Sciatic nerve (tissue), 2 donors: ENCODE results near the gene WWOX. TPM values are rescaled to one million over a fixed set of nuclear protein-coding genes. Genes with fewer than 3 reads are reported as not detected.

ENCODE experiments used
- ATAC-seq: fragments of 200-7000 bp; cut with Tn5 transposase; one replicate; pipeline ENCODE4 v1.9.1; 2020; ENCODE audit warnings: mild to moderate bottlenecking, moderate library complexity
- DNase-seq: peaks from one replicate; pipeline ENCODE4 v3.0.0-alpha.2; 2020; ENCODE audit warnings: low spot score
- intact Hi-C: fragments of 100-400 bp; cut with DNase I; formaldehyde crosslinking; loops from one replicate; pipeline ENCODE4 v1.14.2; 2022
- total RNA-seq: library from RNA; stranded (reverse); fragmentation: NEBNext Ultra II Directional; extraction: Animal tissue kit (Norgen Biotek cat#: 25700); gene quantifications from one replicate; pipeline ENCODE4 v1.2.1, GENCODE V29; 2021
- donor health status: DM: no; HTN: no; CAD: no.
- donor health status: DM: no; HTN: no; CAD: no.

The WWOX gene
- total RNA-seq, 1 donor from 2014 or later: 30.7 TPM

DNA sequence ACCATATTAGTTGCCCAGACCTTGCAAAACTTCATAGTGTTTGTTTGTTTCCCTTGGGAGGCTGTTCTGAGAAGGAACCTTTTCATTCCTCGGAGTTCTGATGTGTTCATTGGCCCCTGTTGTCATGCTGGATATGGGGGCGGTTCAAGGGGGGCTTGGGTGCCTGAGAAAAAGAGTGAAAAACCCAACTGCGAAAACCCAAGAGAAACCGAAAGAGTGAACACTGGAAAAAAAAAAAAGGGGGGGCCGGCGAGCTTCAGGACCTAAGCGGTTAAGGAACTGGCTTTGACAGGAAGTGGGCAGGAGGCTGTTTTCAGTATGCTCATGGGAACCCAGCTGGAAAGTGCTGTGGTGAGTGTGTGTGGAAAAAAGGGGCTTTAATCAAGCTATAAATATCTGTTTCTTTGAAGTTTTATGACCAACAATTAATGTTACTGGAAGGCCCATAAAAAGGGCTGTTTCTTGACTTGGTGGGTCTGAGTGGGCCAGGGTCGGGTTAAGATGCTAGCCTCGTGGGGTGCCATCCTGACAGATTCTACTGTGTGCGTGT lies 990.4 kb downstream of the WWOX start:
- no peak for DNase-seq
- peak; percentile 83 for ATAC-seq

DNA sequence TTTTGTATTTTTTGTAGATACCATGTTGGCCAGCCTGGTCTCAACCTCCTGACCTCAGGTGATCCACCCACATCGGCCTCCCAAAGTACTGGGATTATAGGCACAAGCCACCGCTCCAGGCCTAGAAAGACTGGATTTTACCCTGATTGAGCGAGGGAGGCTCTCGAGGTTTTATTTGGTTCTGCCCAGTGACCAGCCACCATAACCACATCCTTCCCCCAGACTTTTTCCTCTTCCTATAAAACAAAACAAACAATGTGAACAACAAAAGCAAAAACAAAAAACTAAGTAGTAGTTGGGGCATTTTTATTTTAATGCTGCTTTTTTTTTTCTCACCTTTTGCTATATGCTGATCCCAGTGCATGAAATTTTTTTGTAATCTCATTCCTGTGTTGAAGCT lies 991.5 kb downstream of the WWOX start:
- intact Hi-C loops: no loop called here
- DNase-seq (no peak), ATAC-seq (no peak)

More for the DNA sequence above, 990.4 kb downstream of the WWOX start:
- intact Hi-C loops: no loop called here

DNA sequence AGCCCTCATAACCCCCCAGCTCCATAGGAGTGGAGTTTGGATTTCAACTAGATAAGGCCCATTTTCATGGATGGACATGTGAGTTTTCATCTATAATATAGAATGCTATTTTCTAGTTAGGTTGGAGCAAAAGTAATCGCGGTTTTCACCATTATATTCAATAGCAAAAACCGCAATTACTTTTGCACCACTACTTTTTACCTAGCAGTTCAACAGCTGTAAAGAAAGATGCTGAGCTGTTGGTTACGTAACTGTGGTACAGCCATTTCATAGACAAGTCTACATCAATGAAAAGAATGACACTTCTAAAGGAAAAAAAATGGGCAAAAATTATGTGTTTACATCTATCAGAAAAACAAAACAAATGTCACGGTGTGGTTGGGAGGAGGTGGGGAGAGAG lies 993.4 kb downstream of the WWOX start:
- ATAC-seq (no peak), DNase-seq (no peak)
- intact Hi-C loops: no loop called here

DNA sequence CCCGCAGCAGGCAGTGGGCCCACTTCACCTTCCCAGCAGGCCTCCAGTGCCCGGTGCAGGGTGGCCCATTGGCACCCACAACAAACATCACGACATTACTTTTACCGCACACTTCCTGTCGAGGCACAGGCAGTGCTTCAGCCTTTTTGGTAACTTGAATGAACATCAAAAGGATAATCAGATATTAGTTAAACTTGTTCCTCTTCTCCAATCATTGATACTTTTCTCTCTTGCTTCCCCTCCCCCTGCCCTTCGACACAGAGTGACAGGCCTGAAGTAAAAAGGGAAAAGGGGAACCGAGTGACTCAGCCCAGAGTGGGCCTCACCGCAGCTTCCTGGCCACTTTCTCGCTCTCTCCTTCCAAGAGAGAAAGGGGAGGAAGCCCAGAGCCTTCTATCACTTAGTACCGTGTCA lies 994.1 kb downstream of the WWOX start:
- DNase-seq (no peak), ATAC-seq (peak; percentile 39)
- intact Hi-C loops: no loop called here

DNA sequence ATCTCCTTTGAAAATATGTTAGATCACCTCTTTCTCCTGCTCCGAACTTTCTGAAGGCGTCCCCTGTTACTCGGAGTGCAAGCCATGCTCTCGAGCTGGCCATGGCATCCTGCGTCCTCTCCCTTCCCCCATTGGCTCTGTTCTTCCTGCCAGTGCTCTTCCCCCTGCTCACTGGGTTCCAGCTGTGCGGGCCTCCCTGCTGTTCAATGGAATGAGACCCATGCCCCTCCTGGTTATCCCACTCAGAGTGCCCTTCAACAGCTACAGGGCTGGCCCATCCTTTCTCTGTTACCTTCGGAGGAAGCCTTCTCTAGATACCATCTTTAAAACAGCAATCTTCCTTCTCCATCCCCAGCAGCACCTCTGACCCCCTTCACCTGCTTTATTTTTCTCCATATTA lies 996.8 kb downstream of the WWOX start:
- ATAC-seq: no peak
- no peak for DNase-seq
- intact Hi-C loops: no loop called here

DNA sequence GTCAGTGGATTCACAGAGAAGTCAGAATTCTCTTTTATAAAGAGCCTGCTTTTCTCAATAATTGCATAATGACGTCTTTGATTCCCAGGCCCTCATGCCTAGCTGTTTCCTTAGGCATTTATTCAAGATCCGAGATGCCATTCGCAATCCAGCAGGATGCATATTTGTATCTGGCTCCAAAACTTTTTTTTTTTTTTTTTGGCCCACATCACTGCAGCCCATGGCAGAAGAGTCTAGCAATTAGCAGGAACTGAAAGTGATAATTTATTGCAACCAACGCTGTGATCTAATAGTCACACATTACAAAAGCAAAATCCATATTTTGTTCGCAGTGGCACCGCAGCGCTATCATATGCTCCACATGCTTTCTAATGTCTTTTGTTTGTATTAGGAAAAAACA lies 997.7 kb downstream of the WWOX start:
- ATAC-seq (peak; percentile 57), DNase-seq (no peak)
- intact Hi-C loops: no loop called here

DNA sequence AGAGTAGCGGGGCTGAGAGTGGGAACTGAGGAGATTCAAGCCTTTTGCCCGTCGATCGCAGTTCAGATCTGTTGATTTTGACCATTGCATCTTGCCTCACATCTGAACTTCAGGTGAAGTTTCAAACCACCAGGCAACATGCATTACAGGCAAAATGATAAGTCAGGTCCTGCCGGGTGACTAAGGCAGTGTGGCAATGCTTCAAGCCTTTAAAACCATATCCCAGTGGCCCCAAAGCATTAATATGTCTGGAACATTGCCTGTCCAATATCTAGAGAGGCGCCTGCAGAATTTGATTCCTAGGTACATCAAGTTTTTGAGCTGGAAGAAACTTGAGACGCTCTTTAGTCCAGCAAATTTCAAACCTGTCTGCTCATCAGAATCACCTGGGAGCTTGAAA lies 998.3 kb downstream of the WWOX start:
- intact Hi-C loops: no loop called here
- ATAC-seq (peak; percentile 32), DNase-seq (no peak)

DNA sequence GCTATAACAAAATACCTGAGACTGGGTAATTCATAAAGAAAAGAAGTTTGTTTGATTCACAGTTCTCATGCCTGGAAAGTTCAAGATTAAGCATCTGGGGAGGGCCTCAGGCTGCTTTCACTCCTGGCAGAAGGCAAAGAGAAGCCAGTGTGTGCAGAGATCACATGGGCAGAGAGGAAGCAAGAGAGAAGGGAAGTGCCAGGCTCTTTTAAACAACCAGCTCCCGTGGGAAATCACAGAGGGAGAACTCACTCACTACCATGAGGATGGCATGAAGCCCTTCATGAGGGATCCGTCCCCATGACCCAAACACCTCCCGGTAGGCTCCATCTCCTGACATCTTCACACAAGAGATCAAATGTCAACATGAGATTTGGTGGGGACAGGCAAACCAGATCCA lies 999.5 kb downstream of the WWOX start:
- intact Hi-C loops: no loop called here
- ATAC-seq: peak; percentile 21
- no peak for DNase-seq

DNA sequence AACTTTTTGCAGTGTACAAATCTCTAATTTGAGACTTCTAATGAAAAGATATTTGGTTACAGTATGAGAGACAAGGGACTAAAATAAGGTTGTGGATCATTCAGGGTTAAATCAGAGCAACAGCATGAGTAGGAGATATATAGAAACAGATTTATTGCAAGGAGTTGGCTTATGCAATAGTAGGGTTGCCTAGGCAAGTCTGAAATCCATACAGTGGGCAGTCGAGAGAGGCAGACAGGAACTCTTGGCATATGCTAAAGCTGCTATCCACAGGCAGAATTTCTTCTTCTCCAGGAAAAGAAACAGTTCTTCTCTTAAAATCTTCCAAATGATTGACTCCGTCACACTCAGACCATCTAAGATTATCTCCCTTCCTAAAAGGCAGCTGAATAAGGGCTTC lies 1000.3 kb downstream of the WWOX start:
- intact Hi-C loops: no loop called here
- no peak for DNase-seq
- no peak for ATAC-seq

DNA sequence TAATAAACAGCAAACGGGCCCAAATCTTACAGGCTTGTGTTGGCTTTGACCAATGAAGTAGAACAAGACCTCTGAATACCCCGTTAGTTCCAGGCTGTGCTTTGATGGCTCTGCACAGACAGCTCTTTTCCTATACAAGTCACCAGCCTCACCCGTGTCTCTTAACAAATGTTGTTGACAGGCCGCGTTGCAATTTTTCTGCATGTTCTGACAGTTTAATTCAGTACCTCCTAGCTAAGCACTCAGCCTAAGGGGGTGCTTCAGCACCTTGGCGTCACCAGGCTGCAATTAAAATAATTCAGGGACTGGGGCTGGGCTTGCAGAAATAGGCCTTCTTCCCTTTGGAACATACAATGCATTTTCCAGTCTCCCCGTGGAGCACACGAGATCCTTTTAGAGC lies 1001.0 kb downstream of the WWOX start:
- ATAC-seq (no peak), DNase-seq (no peak)
- intact Hi-C loops: no loop called here

DNA sequence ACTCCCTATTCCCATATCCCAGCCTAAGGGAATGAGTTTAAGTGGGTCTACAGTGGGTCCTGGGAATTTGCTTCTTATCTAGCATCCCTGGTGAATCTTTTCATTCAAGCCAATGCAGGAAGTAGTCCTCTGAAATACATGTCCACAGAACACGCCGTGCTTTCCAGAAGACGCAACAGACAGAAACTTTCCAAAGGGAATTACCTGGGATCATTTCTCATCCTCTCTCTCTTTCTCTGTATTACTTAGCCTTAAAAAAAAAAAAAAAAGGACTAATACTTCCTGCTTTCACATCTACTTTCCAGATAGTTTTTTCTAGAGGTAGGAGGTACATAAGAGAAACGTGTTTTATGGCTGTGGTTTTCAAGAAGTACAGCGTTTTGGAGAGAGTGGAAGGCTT lies 1002.0 kb downstream of the WWOX start:
- ATAC-seq: no peak
- intact Hi-C loops: no loop called here
- no peak for DNase-seq

DNA sequence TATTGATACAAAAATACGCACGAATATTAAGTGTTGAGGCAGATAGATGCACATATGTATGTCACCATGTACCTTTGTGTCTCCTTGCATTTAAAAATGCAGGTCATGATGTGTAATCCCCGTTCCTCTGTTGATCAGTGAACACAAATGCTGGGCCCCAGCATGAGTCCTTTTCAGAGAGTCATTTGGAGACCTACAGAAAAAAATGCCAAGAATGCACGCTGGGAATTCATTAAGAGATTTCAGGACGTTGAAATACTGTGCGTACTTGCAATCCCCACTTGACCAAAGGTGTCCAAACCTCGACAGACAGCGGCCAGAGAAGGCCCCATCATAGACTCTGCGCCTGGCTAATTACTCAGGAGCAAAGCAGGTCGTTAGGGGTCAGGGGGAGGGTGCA lies 1005.1 kb downstream of the WWOX start:
- no peak for DNase-seq
- intact Hi-C loops: no loop called here
- ATAC-seq: no peak

DNA sequence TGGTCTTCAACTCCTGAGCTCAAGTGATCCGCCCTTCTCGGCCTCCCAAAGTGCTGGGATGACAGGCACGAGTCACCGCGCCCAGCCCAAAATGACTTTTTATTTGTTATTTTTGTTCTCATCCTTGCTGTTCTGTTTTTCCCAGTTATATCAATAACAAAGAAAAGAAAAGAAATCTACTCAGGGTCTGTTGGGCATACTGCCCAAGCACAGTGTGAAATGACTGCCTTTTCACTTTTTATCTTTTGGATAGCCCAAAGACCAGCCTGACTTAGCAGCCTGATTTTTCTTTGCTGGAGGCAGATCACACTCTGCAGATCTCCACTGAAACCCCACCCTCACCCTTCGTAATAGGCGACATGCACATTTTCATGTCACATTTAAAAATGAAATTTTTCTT lies 1007.8 kb downstream of the WWOX start:
- no peak for DNase-seq
- no peak for ATAC-seq
- intact Hi-C loops: no loop called here

DNA sequence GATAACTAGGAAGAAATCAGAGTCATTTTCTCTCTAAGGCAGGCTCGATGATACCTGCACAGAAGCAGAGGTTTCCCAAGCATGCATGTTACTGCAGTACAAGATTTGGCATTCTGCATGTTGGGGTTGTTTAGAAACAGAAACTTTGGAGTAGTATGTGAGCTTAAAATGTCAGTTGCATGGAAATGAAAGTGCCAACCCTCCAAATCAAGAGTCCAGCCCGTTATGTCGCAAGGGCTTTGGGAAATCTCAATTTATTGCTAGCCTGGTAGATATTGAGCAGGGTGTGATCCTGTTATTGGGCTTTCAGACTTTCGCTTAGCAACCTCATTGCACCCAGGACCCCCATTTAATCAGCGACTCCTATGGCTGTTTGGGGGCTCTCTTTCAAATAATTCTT lies 1010.3 kb downstream of the WWOX start:
- no peak for DNase-seq
- intact Hi-C loops: no loop called here
- no peak for ATAC-seq

DNA sequence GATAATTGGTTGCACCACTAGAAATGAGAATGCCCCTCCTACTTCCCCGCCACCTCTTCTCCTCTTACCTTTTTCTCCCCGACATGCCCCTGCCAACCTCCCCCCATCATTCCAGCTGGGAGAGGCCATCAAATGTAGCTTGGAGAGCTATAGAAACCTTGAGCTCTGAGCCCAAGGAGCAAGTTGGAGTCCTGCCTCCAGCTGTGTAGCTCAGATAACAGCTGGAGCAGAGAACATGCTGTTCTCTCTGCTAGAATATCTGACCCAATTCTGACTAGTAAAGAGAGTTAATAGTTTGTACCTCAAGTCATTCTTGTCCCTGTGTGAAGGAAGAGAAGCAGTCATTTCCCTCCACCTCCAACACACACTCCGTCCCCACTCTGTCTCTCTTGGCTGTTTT lies 1010.8 kb downstream of the WWOX start:
- no peak for DNase-seq
- no peak for ATAC-seq
- intact Hi-C loops: no loop called here

DNA sequence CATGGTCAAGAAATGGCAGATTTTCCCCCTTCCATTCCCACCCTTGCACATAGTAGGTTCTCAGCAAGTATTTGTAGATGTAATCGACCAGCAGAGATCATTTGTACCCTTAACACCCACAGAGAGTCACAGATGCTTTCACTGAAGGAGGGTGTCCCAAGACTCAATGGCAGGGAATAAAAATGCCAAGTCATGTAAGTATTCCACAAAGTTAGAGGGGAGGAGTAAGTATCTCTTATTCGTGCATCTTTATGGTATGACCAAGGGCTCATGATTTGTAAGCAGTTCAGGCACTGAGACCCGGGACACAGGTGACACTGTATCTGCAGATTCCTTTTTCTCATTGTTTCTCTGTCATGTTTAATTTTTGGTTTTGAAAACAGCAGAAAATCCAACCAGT lies 1011.5 kb downstream of the WWOX start:
- no peak for DNase-seq
- ATAC-seq: no peak
- intact Hi-C loops: no loop called here

DNA sequence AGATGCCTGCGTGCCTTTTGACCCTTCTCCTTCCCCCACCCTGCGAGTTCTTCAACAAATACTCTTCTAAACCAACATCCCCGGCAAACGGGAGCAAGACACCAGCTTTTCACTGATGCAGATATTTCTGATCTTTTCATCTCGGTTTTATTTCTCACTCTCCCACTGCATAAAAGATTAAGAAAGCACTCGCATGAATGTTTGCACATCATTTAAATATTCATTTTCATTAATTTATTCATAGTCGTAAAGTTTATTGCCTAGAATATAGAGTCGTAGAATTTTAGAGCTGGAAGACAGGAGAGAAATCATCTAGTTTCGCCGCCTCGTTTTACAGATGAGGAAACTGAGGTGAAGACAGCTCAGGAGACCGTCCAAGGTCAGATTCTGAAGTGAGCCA lies 1013.0 kb downstream of the WWOX start:
- intact Hi-C loops: no loop called here
- no peak for DNase-seq
- ATAC-seq: no peak

DNA sequence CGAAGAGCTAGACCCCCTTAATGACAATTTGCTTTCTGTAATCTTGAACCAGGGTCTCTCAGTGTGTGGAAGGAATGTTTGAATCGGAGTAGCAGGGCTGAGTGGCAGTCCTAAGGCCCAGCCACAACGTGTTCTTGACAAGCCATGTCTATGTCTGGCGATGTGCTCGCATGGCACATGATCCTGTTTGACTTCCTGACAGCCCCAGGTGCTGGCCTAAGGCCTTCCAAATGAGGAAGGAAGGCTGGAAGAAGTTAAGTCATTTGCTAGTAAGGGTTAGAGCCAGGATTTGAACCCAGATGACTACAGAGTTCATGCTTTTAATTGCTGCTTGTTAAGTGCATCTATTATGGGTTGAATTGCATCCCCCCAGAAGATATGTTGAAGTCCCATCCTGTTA lies 1014.4 kb downstream of the WWOX start:
- DNase-seq (no peak), ATAC-seq (no peak)
- intact Hi-C loops: no loop called here

DNA sequence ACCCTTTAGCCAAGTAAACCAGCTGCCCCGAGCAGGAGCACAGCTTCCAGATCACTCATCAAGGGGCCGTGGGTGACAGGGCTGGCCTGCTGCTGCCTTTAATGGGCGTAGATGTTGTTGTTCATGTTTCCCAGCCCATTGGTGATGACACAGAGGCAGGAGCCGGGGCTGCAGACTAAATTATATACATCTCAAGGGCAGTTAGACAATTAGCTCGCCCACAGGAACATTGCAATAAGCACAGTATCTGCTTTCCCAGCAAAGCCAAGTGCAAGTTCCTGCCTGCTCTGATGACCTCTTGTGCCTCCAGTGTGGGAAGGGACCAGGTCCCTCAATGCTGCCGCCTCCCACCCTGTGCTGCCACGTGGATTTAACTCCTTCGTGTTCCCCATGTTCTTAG lies 1015.3 kb downstream of the WWOX start:
- DNase-seq (no peak), ATAC-seq (no peak)
- intact Hi-C loops: no loop called here

DNA sequence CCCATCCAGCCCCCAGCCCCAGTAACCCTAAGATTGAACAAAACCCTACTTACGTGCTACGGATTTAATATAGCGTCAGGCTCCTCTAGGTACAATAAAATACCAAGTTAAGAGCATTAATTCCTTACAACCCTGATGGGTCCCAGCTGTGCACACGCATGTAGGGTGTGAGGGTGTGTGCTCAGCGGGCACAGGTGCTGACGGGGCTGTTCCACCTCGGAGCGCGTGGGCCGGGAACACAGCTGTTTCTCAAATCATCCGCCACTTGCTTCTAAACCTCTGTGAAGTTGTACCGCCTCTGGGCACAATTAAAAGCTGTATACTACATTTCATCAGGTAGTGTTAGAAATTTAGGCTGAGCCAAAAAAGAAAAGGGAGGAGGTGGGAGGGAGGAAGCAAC lies 1022.5 kb downstream of the WWOX start:
- DNase-seq (no peak), ATAC-seq (no peak)
- intact Hi-C loops: no loop called here

DNA sequence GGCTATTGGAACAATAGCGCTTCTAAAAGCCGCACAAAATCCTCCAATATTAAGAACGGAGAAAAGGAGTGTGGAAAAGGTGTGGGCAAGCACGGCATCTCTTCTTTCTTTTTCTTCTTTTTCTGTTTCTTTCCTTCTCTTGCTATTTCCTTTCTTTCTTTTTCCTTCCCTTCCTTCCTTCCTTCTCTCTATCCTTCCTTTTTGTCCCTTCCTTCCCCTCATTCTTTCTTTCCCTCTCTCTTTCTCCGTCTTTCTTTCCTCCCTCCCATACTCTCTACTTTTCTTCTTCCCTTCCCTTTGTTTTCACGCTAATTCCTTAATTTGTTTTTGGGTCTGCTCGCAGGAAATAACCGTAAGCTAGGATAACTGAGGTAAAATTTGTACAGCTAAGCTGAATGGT lies 1022.9 kb downstream of the WWOX start:
- ATAC-seq (no peak), DNase-seq (no peak)
- intact Hi-C loops: no loop called here
